Vagina (tissue), 2 donors: Measurements from ENCODE around the gene ENPP7.

Experiments
- CTCF ChIP-seq, 3 experiments: fragments of 450-650 bp in 2 of 3; fragments of 200-600 bp in 1 of 3; sonication (generic) in 1 of 3; IDR thresholded peaks; one replicate each; pipeline ENCODE4 v1.5.1; 2017 to 2019; ENCODE audit warnings: antibody characterized with exemption in 3 of 3, mild to moderate bottlenecking in 2 of 3, moderate library complexity in 2 of 3
- POLR2A ChIP-seq, 2 donors: fragments of 450-650 bp; IDR thresholded peaks; one replicate each; pipeline ENCODE4 v1.6.1; 2017; ENCODE audit warnings: antibody characterized with exemption in 2 of 2, mild to moderate bottlenecking in 2 of 2, moderate library complexity in 2 of 2
- POLR2AphosphoS5 ChIP-seq, 2 donors: sonication (generic); formaldehyde crosslinking; IDR thresholded peaks; one replicate each; pipeline ENCODE4 v1.9.0; 2017; ENCODE audit warnings: antibody characterized with exemption in 2 of 2, mild to moderate bottlenecking in 2 of 2, low read depth in 1 of 2; ENCODE audit not compliant: insufficient read depth in 1 of 2

- TF ChIP-seq CTCF (IDR thresholded peaks at IDR 0.05) (no peak), POLR2A (IDR thresholded peaks at IDR 0.05) (no peak), POLR2AphosphoS5 (IDR thresholded peaks at IDR 0.05; ENCODE audit: insufficient read depth in 1 of 2, low read depth in 1 of 2) (no peak)
These were observed 51.2 kb downstream of the ENPP7 start for GRCh38 chr17:79781736-79782575.
